Thoracic aorta (tissue), 2 donors: ENCODE measurements around the gene IZUMO1. TPM values are rescaled to one million over a fixed set of nuclear protein-coding genes. Genes with fewer than 3 reads are reported as not detected.
"Not testable (repeated sequence)": the region's sequence is repeated elsewhere in the genome, so short reads cannot be mapped to it uniquely, and the experiment has no call there.

Source experiments
- ATAC-seq: fragments of 150-250 bp; one replicate; pipeline ENCODE4 v1.8.0; 2017; ENCODE audit warnings: low read depth; ENCODE audit not compliant: insufficient number of reproducible peaks, low FRiP score
- DNase-seq: peaks from one replicate; pipeline ENCODE4 v3.0.0-alpha.2; 2020; ENCODE audit warnings: low spot score
- H3K27ac ChIP-seq, 2 donors: fragments of 200-600 bp; sonication (generic); 1 replicate in 1 of 2; 2 replicates in 1 of 2; pipeline ENCODE4 v1.5.1; 2016; ENCODE audit warnings: mild to moderate bottlenecking in 2 of 2, moderate library complexity in 2 of 2
- H3K27me3 ChIP-seq: fragments of 200-600 bp; sonication (generic); replicated peaks from 2 replicates; pipeline ENCODE4 v1.6.0; 2016; ENCODE audit warnings: mild to moderate bottlenecking; ENCODE audit not compliant: insufficient read depth
- H3K36me3 ChIP-seq: fragments of 200-600 bp; sonication (generic); one replicate; pipeline ENCODE4 v1.5.1; 2016
- H3K4me1 ChIP-seq, 2 donors: fragments of 200-600 bp; sonication (generic); 1 replicate in 1 of 2; 2 replicates in 1 of 2; pipeline versions ENCODE4 v1.5.1 to v1.6.0; 2016; ENCODE audit warnings: low read depth in 2 of 2, mild to moderate bottlenecking in 1 of 2; ENCODE audit not compliant: control insufficient read depth in 1 of 2
- H3K4me3 ChIP-seq: fragments of 200-600 bp; sonication (generic); 2 replicates; pipeline ENCODE4 v1.5.1; 2016; ENCODE audit warnings: mild to moderate bottlenecking
- H3K9me3 ChIP-seq: fragments of 200-600 bp; sonication (generic); 2 replicates; pipeline ENCODE4 v1.5.1; 2016
- total RNA-seq, 2 donors: library from RNA; depleted of rRNA; stranded (reverse); fragments of >200 nt; gene quantifications; one replicate each; pipeline versions ENCODE4 v1.1.0 to v1.2.3, GENCODE V29; 2016
- TF ChIP-seq, protein P1 (sequence below): fragments of 200-600 bp; sonication (generic); IDR thresholded peaks from one replicate; pipeline ENCODE4 v1.5.1; 2019; ENCODE audit warnings: antibody characterized with exemption

Gene IZUMO1
- total RNA-seq, 2 donors from 2014 or later: not detected

DNA sequence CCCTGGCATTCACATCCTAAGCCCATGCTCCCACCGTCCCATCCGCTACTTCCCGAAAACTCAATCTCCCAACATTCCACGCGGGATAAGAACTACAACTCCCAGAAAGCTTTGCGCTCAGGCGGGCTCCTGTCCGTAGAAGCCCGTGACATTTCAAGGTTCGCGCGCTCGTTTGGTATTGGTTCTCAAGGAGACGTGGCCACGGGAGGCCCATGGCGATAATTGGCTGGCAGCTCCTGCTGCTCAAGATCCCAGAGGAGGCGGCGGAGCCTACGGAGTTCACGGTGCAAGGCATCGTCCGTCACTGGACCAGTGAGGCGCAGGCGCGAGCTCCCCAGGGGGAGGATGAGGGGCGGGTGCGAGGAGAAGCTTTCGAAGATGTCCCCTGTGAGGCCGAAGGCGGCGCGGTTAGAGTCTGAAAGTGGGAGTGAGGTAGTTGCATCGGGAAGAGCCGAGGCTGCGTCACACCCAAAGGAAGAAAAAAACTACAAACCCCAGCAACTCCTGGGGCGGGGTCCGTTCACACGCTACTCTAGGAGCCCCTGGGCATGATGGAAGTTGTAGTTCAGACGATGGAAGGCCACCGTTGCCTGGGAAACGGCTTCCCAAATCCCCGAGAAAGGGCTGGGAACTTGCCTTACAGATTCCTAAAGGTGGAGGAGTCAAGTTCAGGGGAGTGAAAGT lies 26.0 kb downstream of the IZUMO1 start:
- peak overlapping the region; percentile 82 to 92 for H3K27ac ChIP-seq
- no peaks in the 10 kb centered on the region for H3K27me3 ChIP-seq
- ATAC-seq: peak; percentile 84
- no peaks in the 10 kb centered on the region for H3K9me3 ChIP-seq
- DNase-seq: peak; percentile 100
- peak overlapping the region; percentile 73 for H3K4me3 ChIP-seq
- TF ChIP-seq, protein P1, sequence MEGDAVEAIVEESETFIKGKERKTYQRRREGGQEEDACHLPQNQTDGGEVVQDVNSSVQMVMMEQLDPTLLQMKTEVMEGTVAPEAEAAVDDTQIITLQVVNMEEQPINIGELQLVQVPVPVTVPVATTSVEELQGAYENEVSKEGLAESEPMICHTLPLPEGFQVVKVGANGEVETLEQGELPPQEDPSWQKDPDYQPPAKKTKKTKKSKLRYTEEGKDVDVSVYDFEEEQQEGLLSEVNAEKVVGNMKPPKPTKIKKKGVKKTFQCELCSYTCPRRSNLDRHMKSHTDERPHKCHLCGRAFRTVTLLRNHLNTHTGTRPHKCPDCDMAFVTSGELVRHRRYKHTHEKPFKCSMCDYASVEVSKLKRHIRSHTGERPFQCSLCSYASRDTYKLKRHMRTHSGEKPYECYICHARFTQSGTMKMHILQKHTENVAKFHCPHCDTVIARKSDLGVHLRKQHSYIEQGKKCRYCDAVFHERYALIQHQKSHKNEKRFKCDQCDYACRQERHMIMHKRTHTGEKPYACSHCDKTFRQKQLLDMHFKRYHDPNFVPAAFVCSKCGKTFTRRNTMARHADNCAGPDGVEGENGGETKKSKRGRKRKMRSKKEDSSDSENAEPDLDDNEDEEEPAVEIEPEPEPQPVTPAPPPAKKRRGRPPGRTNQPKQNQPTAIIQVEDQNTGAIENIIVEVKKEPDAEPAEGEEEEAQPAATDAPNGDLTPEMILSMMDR: no peak
- peaks cover 4 to 44% of the 10 kb centered on the region in 2 donors for H3K4me1 ChIP-seq
- no peaks in the 10 kb centered on the region for H3K36me3 ChIP-seq

GRCh38 chr19:48720251-48720612 lies 26.5 kb downstream of the IZUMO1 start:
- Histone ChIP-seq H3K4me3 (peak overlapping the region; percentile 73), H3K27me3 (no peaks in the 10 kb centered on the region), H3K9me3 (no peaks in the 10 kb centered on the region), H3K27ac (peak overlapping the region in 1 of 2 donors; percentile 82), H3K4me1 (peaks cover 4 to 49% of the 10 kb centered on the region in 2 donors), H3K36me3 (no peaks in the 10 kb centered on the region)
- ATAC-seq (no peak), DNase-seq (no peak)
- TF ChIP-seq, protein P1: no peak

DNA sequence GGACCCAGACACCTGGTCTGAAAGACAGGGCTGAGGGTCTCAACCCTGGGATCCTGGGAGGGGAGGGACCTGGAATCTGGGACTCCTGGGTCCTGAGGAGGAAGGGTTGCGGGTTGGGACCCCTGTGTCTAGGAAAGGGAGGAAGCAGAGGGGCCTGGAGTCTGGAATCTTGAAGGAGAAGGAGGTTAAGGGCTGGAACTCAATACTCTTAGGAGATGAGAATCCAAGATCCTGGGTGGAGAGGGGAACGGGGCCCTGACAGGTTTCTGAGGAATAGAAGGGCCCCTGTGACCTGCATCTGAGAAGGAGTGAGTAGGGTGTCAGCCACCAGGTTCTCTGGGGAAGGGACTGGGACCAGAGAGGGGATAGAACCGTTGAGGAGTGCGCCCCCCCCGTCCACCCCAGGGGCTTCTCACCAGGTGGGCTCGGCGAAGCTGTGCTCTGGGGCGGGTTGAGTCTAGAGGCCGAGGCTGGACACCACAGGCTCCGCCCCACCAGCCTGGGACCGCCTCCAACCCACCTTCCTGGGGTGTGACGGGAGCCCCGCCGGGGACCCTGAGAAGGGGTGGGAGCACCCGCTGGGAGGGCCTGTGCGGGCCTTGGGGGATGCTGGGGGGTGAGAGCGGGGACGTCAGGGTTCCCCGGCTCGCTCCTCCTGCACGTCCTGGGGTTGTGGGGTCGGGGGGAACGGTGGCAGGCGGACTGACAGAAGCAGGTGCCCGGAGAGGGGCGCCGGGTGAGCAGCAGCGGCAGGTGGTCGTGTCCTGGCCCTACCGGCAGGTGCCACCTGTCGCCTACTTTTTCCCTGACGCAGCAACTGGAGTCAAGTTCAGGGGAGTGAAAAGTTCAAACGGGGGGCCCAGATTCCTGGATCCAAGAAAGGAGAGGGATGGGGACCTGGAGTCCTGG lies 27.2 kb downstream of the IZUMO1 start, which contains the start of gene MAMSTR:
TSS of gene MAMSTR (minus strand) at position 463 of the 909 bp plus-strand sequence. CDS start 694 bp downstream, outside the sequence.
- Histone ChIP-seq H3K4me3 (peak within 1 kb of the TSS; percentile 73), H3K9me3 (no peaks in the 10 kb centered on the region), H3K27me3 (no peaks in the 10 kb centered on the region), H3K27ac (peak within 1 kb of the TSS in 1 of 2 donors; percentile 82), H3K36me3 (no peaks in the 10 kb centered on the region), H3K4me1 (peaks cover 8 to 51% of the 10 kb centered on the region in 2 donors)
- DNase-seq (no peak), ATAC-seq (no peak)
- TF ChIP-seq, protein P1: no peak

- Histone ChIP-seq H3K27ac (no peak overlapping the region), H3K27me3 (no peaks in the 10 kb centered on the region), H3K9me3 (no peaks in the 10 kb centered on the region), H3K36me3 (no peaks in the 10 kb centered on the region), H3K4me3 (no peak overlapping the region), H3K4me1 (peaks cover 8 to 49% of the 10 kb centered on the region in 2 donors)
- TF ChIP-seq, protein P1: no peak
- ATAC-seq (no peak), DNase-seq (no peak)
Observed at GRCh38 chr19:48718711-48719231, 27.9 kb downstream of the IZUMO1 start.

DNA sequence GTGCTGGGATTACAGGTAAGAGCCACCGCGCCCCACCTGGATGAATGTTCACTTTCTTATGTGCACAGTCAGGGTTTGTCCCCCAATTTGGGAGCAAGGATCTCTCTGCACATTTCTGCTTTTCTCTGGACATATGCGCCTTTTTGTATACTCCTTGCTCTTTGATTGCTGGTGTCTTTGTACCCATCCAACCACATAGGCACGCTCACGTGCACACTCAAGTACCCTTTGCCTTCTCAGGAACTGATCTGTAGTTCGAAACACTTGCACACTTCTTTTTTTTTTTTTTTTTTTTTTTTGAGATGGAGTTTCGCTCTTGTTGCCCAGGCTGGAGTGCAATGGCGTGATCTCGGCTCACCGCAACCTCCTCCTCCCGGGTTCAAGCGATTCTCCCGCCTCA lies 28.6 kb downstream of the IZUMO1 start:
- not testable (repeated sequence) for H3K9me3 ChIP-seq, H3K36me3 ChIP-seq, DNase-seq, ATAC-seq, H3K4me3 ChIP-seq, H3K27me3 ChIP-seq, H3K27ac ChIP-seq
- H3K4me1 ChIP-seq: peaks cover 8 to 55% of the 10 kb centered on the region in 2 donors
